Osteoblast (primary cell): Measurements from ENCODE around the gene CAPZB. TPM values are rescaled to one million over a fixed set of nuclear protein-coding genes. Genes with fewer than 3 reads are reported as not detected.

ENCODE experiments used
- DNase-seq: peaks from one replicate; pipeline ENCODE4 v3.0.0; 2011; ENCODE audit warnings: low spot score, mixed read lengths; ENCODE audit not compliant: insufficient read length; ENCODE audit errors: missing footprints
- H2AFZ ChIP-seq: 2 replicates; pipeline ENCODE4 v1.6.0; 2011; ENCODE audit warnings: mild to moderate bottlenecking, low read length
- H3K27ac ChIP-seq: 2 replicates; pipeline ENCODE4 v1.5.1; 2011; ENCODE audit warnings: mild to moderate bottlenecking, low read depth, low read length, moderate library complexity
- H3K27me3 ChIP-seq: 2 replicates; pipeline ENCODE4 v1.6.0; 2012; ENCODE audit warnings: mild to moderate bottlenecking, control low read depth, inconsistent platforms, low read length, moderate library complexity; ENCODE audit not compliant: insufficient read depth
- H3K36me3 ChIP-seq: 2 replicates; pipeline ENCODE4 v1.5.1; 2011; ENCODE audit warnings: mild to moderate bottlenecking, low read length, control low read depth, moderate library complexity; ENCODE audit not compliant: insufficient read depth
- H3K4me1 ChIP-seq: 2 replicates; pipeline ENCODE4 v1.5.1; 2011; ENCODE audit warnings: mild to moderate bottlenecking, low read length, control low read depth, moderate library complexity; ENCODE audit not compliant: insufficient read depth
- H3K4me2 ChIP-seq: 2 replicates; pipeline ENCODE4 v1.6.0; 2011; ENCODE audit warnings: mild to moderate bottlenecking, low read length; ENCODE audit not compliant: insufficient read depth
- H3K4me3 ChIP-seq: fragments of 200-600 bp; sonication (generic); 3 replicates; pipeline ENCODE4 v1.5.1; 2012; ENCODE audit warnings: mild to moderate bottlenecking, low read length, inconsistent platforms; ENCODE audit not compliant: insufficient read depth
- H3K79me2 ChIP-seq: 2 replicates; pipeline ENCODE4 v1.6.0; 2012; ENCODE audit warnings: mild to moderate bottlenecking, low read length, control low read depth, inconsistent platforms; ENCODE audit not compliant: insufficient read depth
- H3K9me3 ChIP-seq: 2 replicates; pipeline ENCODE4 v1.5.1; 2011; ENCODE audit warnings: low read depth, low read length, control low read depth
- H4K20me1 ChIP-seq: 2 replicates; pipeline ENCODE4 v1.6.0; 2012; ENCODE audit warnings: mild to moderate bottlenecking, low read length, control low read depth; ENCODE audit not compliant: insufficient read depth
- CTCF ChIP-seq: IDR thresholded peaks from 2 replicates; pipeline ENCODE4 v1.5.1; 2011; ENCODE audit warnings: mild to moderate bottlenecking, low read depth, low read length, moderate library complexity; ENCODE audit errors: extremely low read depth
- total RNA-seq: library from RNA; depleted of rRNA; stranded (reverse); fragments of >200 nt; gene quantifications from 2 replicates; pipeline ENCODE4 v1.2.3, GENCODE V29; 2012

CAPZB gene
- total RNA-seq, result 217 and 224 TPM in 2 replicates

GRCh38 chr1:19485362-19486187 is at the start of gene CAPZB:
Gene CAPZB, minus strand, starts transcription at chr1:19485539. Its CDS starts 101 bp downstream, at chr1:19485438.
- Histone ChIP-seq H2AFZ (peak within 1 kb of the TSS; percentile 73), H3K79me2 (peaks cover 52% of the 10 kb centered on the region), H3K4me3 (peak within 1 kb of the TSS; percentile 99), H3K4me1 (peaks cover 42% of the 10 kb centered on the region), H3K36me3 (peaks cover 22% of the 10 kb centered on the region), H3K27ac (peak within 1 kb of the TSS; percentile 90), H3K4me2 (peak within 1 kb of the TSS; percentile 91), H4K20me1 (peaks cover 37% of the 10 kb centered on the region), H3K9me3 (no peaks in the 10 kb centered on the region), H3K27me3 (no peaks in the 10 kb centered on the region)
- TF ChIP-seq CTCF, result no peak
- DNase-seq, result peak; percentile 99

GRCh38 chr1:19534281-19534680 is 48.9 kb upstream of the CAPZB start:
- no peak for TF ChIP-seq CTCF
- DNase-seq, result no peak
- Histone ChIP-seq H3K27me3 (no peaks in the 10 kb centered on the region), H3K27ac (no peak overlapping the region), H2AFZ (no peak overlapping the region), H3K4me3 (no peak overlapping the region), H3K4me2 (no peak overlapping the region), H3K36me3 (no peaks in the 10 kb centered on the region), H3K9me3 (peaks cover 2% of the 10 kb centered on the region), H3K4me1 (peaks cover 8% of the 10 kb centered on the region), H4K20me1 (no peaks in the 10 kb centered on the region), H3K79me2 (no peaks in the 10 kb centered on the region)

GRCh38 chr1:19533626-19534025 is 48.3 kb upstream of the CAPZB start:
- no peaks in the 10 kb centered on the region for H3K27me3 ChIP-seq
- H3K4me2 ChIP-seq, result no peak overlapping the region
- no peaks in the 10 kb centered on the region for H3K79me2 ChIP-seq
- H3K4me3 ChIP-seq, result no peak overlapping the region
- TF ChIP-seq CTCF, result no peak
- H2AFZ ChIP-seq, result no peak overlapping the region
- H3K9me3 ChIP-seq, result peaks cover 2% of the 10 kb centered on the region
- DNase-seq, result no peak
- H3K4me1 ChIP-seq, result peaks cover 8% of the 10 kb centered on the region
- H4K20me1 ChIP-seq, result no peaks in the 10 kb centered on the region
- no peak overlapping the region for H3K27ac ChIP-seq
- H3K36me3 ChIP-seq, result no peaks in the 10 kb centered on the region

GRCh38 chr1:19532519-19532918 is 47.2 kb upstream of the CAPZB start:
- peaks cover 2% of the 10 kb centered on the region for H3K9me3 ChIP-seq
- DNase-seq, result no peak
- peaks cover 8% of the 10 kb centered on the region for H3K4me1 ChIP-seq
- no peak overlapping the region for H3K4me3 ChIP-seq
- H3K4me2 ChIP-seq, result no peak overlapping the region
- H3K36me3 ChIP-seq, result no peaks in the 10 kb centered on the region
- H2AFZ ChIP-seq, result no peak overlapping the region
- no peaks in the 10 kb centered on the region for H3K79me2 ChIP-seq
- TF ChIP-seq CTCF, result no peak
- H4K20me1 ChIP-seq, result no peaks in the 10 kb centered on the region
- no peaks in the 10 kb centered on the region for H3K27me3 ChIP-seq
- H3K27ac ChIP-seq, result no peak overlapping the region
